ENCODE measurements around the gene HOMEZ. TPM values are rescaled to one million over a fixed set of nuclear protein-coding genes. Genes with fewer than 3 reads are reported as not detected.

The HOMEZ gene
- total RNA-seq, 1 experiment from 2014 or later, result 7.6 TPM

- no TSS peak for BruUV-seq (replicated peaks)
- ChIA-PET CTCF (interaction anchor here (0.7 kb wide), 2 partner anchors 66 to 155 kb away, joined by 6 to 8 read pairs; no protein-coding TSS in a partner anchor), POLR2A (interaction anchor here (0.6 kb wide), 1 partner anchor 669 kb away, joined by 5 read pairs; the partner anchor contains the start of gene DHRS4L2)
- Histone ChIP-seq H3K27ac (ENCODE audit: low read length) (peak overlapping the region; percentile 94), H3K4me3 (ENCODE audit: low read depth in 2 of 2, low read length in 2 of 2) (peak overlapping the region; percentile 25 to 35; a peak in 2 of 4 replicates), H3K36me3 (ENCODE audit: control insufficient read depth, insufficient read depth, low read length) (peaks cover 21% of the 10 kb centered on the region), H3K4me1 (ENCODE audit: control insufficient read depth, insufficient read depth, low read length) (peaks cover 7% of the 10 kb centered on the region), H3K27me3 (ENCODE audit: control insufficient read depth, insufficient read depth, low read length) (no peaks in the 10 kb centered on the region), H3K9me3 (ENCODE audit: control insufficient read depth, insufficient read depth, low read depth, low read length) (no peaks in the 10 kb centered on the region)
- no peak for TF ChIP-seq SIN3A (IDR thresholded peaks at IDR 0.05; ENCODE audit: borderline replicate concordance, insufficient read depth, low read depth, low read length)
- TF ChIP-seq TCF7L2 (IDR thresholded peaks at IDR 0.05; ENCODE audit: low read depth, low read length), result no peak
- no peak for TF ChIP-seq REST (IDR thresholded peaks at IDR 0.05; ENCODE audit: insufficient read depth in 1 of 2, low read depth in 2 of 2, low read length in 1 of 2)
- TF ChIP-seq, protein P1, sequence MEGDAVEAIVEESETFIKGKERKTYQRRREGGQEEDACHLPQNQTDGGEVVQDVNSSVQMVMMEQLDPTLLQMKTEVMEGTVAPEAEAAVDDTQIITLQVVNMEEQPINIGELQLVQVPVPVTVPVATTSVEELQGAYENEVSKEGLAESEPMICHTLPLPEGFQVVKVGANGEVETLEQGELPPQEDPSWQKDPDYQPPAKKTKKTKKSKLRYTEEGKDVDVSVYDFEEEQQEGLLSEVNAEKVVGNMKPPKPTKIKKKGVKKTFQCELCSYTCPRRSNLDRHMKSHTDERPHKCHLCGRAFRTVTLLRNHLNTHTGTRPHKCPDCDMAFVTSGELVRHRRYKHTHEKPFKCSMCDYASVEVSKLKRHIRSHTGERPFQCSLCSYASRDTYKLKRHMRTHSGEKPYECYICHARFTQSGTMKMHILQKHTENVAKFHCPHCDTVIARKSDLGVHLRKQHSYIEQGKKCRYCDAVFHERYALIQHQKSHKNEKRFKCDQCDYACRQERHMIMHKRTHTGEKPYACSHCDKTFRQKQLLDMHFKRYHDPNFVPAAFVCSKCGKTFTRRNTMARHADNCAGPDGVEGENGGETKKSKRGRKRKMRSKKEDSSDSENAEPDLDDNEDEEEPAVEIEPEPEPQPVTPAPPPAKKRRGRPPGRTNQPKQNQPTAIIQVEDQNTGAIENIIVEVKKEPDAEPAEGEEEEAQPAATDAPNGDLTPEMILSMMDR (IDR thresholded peaks at IDR 0.05), result no peak
- TF ChIP-seq POLR2AphosphoS5 (IDR thresholded peaks at IDR 0.05; ENCODE audit: low read depth, low read length), result no peak
- in situ Hi-C loops (cut with HindIII; ENCODE audit: low pct_unique_long_range_greater_than_20kb, low sequenced_read_pairs) (no loop called here), intact Hi-C loops (cut with micrococcal nuclease; ENCODE audit: unreplicated experiment) (loop anchor here (10.0 kb wide), 2 partner anchors 125 to 235 kb away; partner anchors contain the start of genes THTPA and ZFHX2)
- ATAC-seq (no peak), DNase-seq (ENCODE audit: low read depth, low spot score) (no peak)
Measured at GRCh38 chr14:23319746-23320583, 34.0 kb upstream of the HOMEZ start.

DNA sequence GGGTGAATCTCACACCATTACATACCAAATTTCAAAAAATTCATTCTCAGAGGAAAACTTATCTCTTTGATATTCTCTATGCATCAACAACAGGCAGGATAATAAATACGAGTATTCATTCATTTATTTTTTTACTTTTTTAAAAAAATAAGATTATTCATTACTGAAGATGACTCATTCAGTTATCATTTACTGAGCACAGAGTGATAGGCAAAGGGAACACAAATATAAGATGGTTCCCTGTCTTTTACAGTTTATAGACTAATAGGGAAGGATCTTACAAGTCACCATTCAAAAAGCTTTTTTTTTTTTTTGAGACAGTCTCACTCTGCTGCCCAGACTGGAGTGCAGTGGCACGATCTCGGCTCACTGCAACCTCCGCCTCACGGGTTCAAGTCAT, 30.4 kb upstream of the HOMEZ start:
- ATAC-seq, result no peak
- H3K27me3 ChIP-seq (ENCODE audit: control insufficient read depth, insufficient read depth, low read length), result no peaks in the 10 kb centered on the region
- POLR2A ChIA-PET, result interaction anchor here (1.0 kb wide), 1 partner anchor 10 kb away, joined by 6 read pairs; no protein-coding TSS in a partner anchor
- TF ChIP-seq SIN3A (IDR thresholded peaks at IDR 0.05; ENCODE audit: borderline replicate concordance, insufficient read depth, low read depth, low read length) (no peak), POLR2AphosphoS5 (IDR thresholded peaks at IDR 0.05; ENCODE audit: low read depth, low read length) (no peak), REST (IDR thresholded peaks at IDR 0.05; ENCODE audit: insufficient read depth in 1 of 2, low read depth in 2 of 2, low read length in 1 of 2) (no peak), TCF7L2 (IDR thresholded peaks at IDR 0.05; ENCODE audit: low read depth, low read length) (no peak)
- H3K9me3 ChIP-seq (ENCODE audit: control insufficient read depth, insufficient read depth, low read depth, low read length), result no peaks in the 10 kb centered on the region
- H3K4me3 ChIP-seq (ENCODE audit: low read depth in 2 of 2, low read length in 2 of 2), result no peak overlapping the region
- H3K4me1 ChIP-seq (ENCODE audit: control insufficient read depth, insufficient read depth, low read length), result no peaks in the 10 kb centered on the region
- in situ Hi-C loops (cut with HindIII; ENCODE audit: low pct_unique_long_range_greater_than_20kb, low sequenced_read_pairs), result no loop called here
- DNase-seq (ENCODE audit: low read depth, low spot score), result no peak
- H3K36me3 ChIP-seq (ENCODE audit: control insufficient read depth, insufficient read depth, low read length), result no peaks in the 10 kb centered on the region; the same call in 1 of the 2 replicates
- no TSS peak for BruUV-seq (replicated peaks)
- no peak overlapping the region for H3K27ac ChIP-seq (ENCODE audit: low read length)
- CTCF ChIA-PET, result no interaction called here
- intact Hi-C loops (cut with micrococcal nuclease; ENCODE audit: unreplicated experiment), result no loop called here
